Hematopoietic multipotent progenitor cell treated with erythropoietin and hydrocortisone succinate and interleukin-3 and kit ligand, for 6 days (in vitro differentiated cells): ENCODE data around the gene VDAC2.

Experiments used
- DNase-seq: peaks from one replicate; pipeline ENCODE4 v3.0.0-alpha.2; 2015

The VDAC2 gene

GRCh38 chr10:75254739-75255138 is 44.1 kb downstream of the VDAC2 start:
- DNase-seq, result no peak

DNA sequence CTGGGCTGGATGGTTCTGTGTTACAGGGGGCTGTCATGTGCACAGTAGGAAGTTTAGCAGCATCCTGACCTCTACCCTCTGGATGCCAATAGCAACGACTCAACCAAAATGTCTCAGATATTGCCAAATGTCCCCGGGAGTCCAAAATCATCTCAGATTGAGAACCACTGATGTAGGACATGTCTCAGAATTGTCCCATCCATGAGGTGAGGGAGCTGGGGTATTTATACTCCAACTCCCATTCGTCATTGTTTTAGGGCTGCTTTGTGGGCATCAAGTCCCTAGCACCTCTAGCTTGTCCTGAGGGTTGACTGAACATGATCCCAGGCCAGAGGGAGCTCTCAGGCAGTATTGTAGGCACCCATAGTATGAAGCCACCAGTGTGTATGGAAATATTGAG is 50.4 kb downstream of the VDAC2 start:
- DNase-seq, result no peak

GRCh38 chr10:75261813-75262705 is 51.5 kb downstream of the VDAC2 start:
- DNase-seq, result no peak

- no peak for DNase-seq
These were observed 53.2 kb downstream of the VDAC2 start for GRCh38 chr10:75263806-75264205.

- DNase-seq, result no peak
These were observed 55.3 kb downstream of the VDAC2 start for GRCh38 chr10:75265856-75266255.

GRCh38 chr10:75266945-75267344 is 56.3 kb downstream of the VDAC2 start:
- no peak for DNase-seq

DNA sequence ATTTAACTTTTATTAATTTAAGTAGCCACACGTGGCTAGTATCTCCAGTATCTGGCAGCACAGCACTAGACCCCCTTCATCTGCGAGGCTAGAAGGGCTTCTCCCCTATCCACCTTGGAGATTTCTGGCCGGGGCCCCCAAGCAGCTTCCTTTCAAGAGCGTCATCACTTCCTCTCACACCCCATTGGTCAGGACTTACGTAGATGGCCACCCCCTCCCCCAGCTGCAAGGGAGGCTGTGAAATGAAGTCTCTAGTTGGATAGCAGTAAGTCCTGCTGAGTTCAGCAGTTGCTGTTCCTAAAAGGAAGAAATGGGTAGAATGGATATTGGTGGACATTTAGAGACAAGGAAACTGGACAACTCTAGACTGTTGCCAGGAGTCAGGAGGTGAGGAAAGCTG is 59.0 kb downstream of the VDAC2 start:
- DNase-seq, result no peak

- DNase-seq, result no peak
These were observed 61.5 kb downstream of the VDAC2 start for GRCh38 chr10:75272094-75272493.

- no peak for DNase-seq
These were observed 62.3 kb downstream of the VDAC2 start for GRCh38 chr10:75272896-75273295.

GRCh38 chr10:75276069-75276872 is 65.7 kb downstream of the VDAC2 start:
- DNase-seq, result peak; percentile 13

- no peak for DNase-seq
These were observed 69.6 kb downstream of the VDAC2 start for GRCh38 chr10:75280236-75280635.
